ENCODE data around the gene OR1N1.

Gene OR1N1

GRCh38 chr9:122477826-122478225 lies 49.3 kb downstream of the OR1N1 start, which contains the start of gene OR1J1:
TSS of gene OR1J1 (minus strand) at chr9:122477926. CDS start at chr9:122477926, 0 bp downstream.
- Histone ChIP-seq H3K4me3 (ENCODE audit: low read depth in 1 of 5, low read length in 5 of 5) (no peak within 1 kb of the TSS), H3K9me3 (ENCODE audit: control insufficient read depth in 5 of 5, low read length in 5 of 5) (no peaks in the 10 kb centered on the region)

GRCh38 chr9:122477346-122477745 lies 49.7 kb downstream of the OR1N1 start:
- no peak overlapping the region for H3K27ac ChIP-seq (ENCODE audit: low read depth, low read length)
- peaks cover 0 to 9% (median 0%) of the 10 kb centered on the region in 5 donors for H3K27me3 ChIP-seq (ENCODE audit: control insufficient read depth in 5 of 5, insufficient read depth in 4 of 5, low read length in 5 of 5)
- no peaks in the 10 kb centered on the region for H3K4me1 ChIP-seq (ENCODE audit: control insufficient read depth in 5 of 5, insufficient read depth in 5 of 5, low read length in 5 of 5)
- H3K4me3 ChIP-seq (ENCODE audit: low read depth in 1 of 5, low read length in 5 of 5) = no peak overlapping the region
- no peak overlapping the region for H3K9ac ChIP-seq (ENCODE audit: low read length in 5 of 5)
- no peaks in the 10 kb centered on the region for H3K9me3 ChIP-seq (ENCODE audit: control insufficient read depth in 5 of 5, low read length in 5 of 5)
- H3K36me3 ChIP-seq (ENCODE audit: control insufficient read depth in 5 of 5, insufficient read depth in 5 of 5, low read length in 5 of 5) = no peaks in the 10 kb centered on the region

More at GRCh38 chr9:122477826-122478225, 49.3 kb downstream of the OR1N1 start, which contains the start of gene OR1J1:
- no peak within 1 kb of the TSS for H3K27ac ChIP-seq (ENCODE audit: low read depth, low read length)
- H3K4me1 ChIP-seq (ENCODE audit: control insufficient read depth in 5 of 5, insufficient read depth in 5 of 5, low read length in 5 of 5) = no peaks in the 10 kb centered on the region
- peaks cover 0 to 9% (median 0%) of the 10 kb centered on the region in 5 donors for H3K27me3 ChIP-seq (ENCODE audit: control insufficient read depth in 5 of 5, insufficient read depth in 4 of 5, low read length in 5 of 5)
- H3K9ac ChIP-seq (ENCODE audit: low read length in 5 of 5) = no peak within 1 kb of the TSS
- H3K36me3 ChIP-seq (ENCODE audit: control insufficient read depth in 5 of 5, insufficient read depth in 5 of 5, low read length in 5 of 5) = no peaks in the 10 kb centered on the region
